ENCODE results near the gene RPP30.

Gene RPP30

GRCh38 chr10:90947030-90947960 is 75.5 kb downstream of the RPP30 start:
- DNase-seq, result no peak

Measured in femur (tissue), 1 donor.